ENCODE data around the gene ZSWIM3.

The ZSWIM3 gene

DNA sequence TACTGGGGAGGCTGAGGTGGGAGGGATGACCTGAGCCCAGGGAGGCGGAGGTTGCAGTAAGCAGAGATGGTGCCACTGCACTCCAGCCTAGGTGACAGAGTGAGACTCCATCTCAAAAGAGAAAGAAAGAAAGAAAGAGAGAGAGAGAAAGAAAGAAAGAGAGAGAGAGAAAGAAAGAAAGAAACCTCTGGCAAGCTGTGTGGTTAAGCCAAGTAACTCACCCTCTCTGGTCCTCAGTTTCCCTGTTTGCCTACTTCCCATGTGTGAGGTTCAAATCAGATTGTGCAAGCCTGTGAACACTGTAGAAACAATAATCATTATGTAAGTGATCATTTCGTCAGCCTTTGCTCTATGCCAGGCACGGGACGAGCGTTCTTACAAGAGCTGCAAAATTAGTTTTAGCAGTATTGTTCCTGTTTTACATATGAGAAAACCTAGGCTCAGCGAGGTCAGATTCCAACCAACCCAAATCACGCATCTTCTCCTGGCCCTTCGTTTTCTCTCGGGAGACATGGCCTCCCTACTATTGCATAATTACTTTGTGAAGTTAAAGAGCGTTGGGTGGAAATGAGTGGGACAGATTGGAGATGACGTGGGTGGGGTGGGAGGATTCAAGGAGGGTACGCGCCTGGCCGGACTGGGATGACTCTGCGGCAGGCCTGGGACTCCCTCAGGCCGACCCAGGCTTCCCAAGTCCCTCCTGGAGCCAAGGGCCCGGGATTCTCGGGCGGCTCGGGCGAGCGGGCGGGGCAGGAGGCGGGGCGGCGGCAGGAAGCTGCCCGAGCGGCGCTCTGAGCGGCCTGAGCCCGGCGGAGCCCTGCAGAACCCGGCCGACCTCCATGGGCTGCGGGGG is 24.2 kb upstream of the ZSWIM3 start, which contains the start of gene SNX21:
SNX21 (plus strand) TSS at position 770 of the 853 bp plus-strand sequence. CDS start 121 bp downstream, outside the sequence.
- DNase-seq (ENCODE audit: low spot score) = peak; percentile 94

DNA sequence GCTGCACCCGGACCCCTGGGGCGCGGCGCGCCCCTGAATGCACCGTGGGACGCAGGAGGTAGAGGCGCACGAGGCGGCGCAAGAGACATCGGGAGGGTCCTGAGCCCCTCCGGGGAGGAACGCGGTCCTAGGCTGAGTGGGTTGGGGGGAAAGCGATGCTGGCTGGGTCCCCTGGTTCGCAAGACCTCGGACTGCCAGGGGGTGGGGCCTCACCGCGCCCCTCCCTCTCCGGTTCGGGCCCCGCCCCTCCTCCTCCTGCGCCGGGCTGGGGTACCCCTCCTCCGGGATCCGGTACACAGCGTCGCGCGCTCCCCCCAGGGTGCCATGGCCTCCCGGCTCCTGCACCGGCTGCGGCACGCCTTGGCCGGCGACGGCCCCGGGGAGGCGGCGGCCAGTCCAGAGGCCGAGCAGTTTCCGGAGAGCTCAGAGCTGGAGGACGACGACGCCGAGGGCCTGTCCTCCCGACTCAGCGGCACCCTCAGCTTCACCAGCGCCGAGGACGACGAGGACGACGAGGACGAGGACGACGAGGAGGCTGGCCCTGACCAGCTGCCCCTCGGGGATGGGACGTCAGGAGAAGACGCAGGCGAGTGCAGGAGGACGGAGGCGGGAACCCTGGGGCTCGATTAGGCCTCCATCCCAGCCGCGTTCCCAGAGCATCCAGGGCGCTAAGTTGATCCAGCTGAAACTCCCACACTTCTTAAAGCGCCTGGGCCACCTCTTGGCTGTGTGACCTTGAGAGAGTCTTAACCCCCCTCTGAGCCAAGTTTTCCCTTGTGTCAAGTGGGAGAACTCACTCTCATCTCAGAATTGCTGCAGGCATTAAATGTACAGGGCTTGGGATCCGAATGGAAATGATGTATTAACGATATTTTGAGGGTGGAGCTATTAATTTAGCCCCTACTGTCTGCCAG is 23.3 kb upstream of the ZSWIM3 start:
- peak; percentile 92 for DNase-seq (ENCODE audit: low spot score)

DNA sequence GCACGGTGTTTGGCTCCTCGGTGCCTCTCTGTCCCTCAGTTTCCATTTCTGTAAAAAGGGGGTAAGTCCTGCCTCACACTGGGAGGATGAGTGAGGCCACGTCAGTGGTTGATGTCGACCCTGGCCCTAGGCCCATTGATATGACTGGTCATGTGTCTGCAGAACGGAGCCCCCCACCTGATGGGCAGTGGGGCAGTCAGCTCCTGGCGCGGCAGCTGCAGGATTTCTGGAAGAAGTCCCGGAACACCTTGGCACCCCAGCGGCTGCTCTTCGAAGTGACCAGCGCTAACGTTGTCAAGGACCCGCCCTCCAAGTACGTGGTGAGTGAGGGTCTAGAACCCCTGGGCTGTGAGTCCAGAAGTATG is 22.6 kb upstream of the ZSWIM3 start:
- no peak for DNase-seq (ENCODE audit: low spot score)

DNA sequence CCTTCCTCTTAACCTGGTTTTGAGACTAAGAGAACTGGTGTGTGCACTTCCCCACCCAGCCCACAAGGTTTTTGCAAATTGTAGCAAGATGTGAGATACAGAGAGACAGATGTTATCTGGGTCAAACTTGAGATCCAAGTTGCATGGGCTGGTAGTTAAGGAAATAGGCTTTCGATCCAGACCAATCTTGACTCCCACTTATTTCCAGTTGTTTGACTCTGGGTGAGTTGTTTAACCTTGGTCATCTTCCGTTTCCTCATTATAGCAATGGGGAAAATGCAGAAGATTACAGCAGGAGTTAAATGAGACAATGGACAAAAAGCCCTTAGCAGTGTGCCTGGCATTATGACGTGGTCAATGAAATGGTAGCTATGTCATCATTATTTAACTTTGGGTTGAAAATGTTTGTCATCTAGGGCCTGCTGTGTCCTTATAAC is 22.1 kb upstream of the ZSWIM3 start:
- no peak for DNase-seq (ENCODE audit: low spot score)

DNA sequence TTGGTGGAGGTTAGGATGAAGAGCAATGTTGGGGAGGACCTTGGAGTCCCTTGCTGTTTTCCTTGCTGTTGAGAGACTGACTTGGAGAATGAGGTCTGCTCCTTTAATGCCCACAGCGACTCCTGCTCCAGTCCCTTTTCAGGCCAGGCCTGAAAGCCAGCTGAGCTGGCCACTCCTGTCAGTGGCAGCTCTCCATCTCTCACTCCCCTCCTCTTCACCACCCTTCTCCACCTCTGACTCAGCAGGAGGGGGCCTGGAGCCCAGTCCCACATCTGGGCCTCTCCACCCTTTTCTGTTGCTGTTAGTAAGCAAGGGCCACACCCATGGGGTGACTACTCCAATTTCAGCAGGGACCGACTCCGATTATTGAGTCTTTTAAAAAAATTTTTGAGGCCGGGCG is 21.6 kb upstream of the ZSWIM3 start:
- DNase-seq (ENCODE audit: low spot score) = peak; percentile 93

DNA sequence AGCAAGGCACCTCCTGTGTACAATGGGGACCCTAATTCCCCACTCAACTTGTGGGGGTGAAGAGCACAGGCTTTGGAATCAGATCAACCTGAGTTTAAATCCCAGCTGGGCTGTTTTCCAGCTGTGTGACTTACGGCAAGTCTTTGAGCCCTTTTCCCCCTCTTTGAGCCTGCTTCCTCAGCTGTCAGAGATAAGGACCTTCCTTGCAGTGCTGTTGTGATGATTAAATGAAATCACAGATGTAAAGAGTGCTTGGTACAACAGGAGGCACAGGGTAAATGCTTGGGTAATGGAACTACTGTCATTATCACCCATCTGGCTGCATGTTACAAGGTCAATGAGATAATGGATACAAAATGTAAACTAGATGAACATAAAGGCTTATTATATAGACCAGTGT is 20.6 kb upstream of the ZSWIM3 start:
- DNase-seq (ENCODE audit: low spot score) = no peak

DNA sequence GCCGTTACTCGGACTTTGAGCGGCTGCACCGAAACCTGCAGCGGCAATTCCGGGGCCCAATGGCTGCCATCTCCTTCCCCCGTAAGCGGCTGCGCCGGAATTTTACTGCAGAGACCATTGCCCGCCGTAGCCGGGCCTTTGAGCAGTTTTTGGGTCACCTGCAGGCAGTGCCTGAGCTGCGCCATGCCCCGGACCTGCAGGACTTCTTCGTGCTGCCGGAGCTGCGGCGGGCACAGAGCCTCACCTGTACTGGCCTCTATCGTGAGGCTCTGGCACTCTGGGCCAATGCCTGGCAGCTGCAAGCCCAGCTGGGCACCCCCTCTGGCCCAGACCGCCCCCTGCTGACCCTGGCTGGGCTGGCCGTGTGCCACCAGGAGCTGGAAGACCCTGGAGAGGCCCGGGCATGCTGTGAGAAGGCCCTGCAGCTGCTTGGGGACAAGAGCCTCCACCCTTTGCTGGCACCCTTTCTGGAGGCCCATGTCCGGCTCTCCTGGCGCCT is 16.7 kb upstream of the ZSWIM3 start:
- no peak for DNase-seq (ENCODE audit: low spot score)

DNA sequence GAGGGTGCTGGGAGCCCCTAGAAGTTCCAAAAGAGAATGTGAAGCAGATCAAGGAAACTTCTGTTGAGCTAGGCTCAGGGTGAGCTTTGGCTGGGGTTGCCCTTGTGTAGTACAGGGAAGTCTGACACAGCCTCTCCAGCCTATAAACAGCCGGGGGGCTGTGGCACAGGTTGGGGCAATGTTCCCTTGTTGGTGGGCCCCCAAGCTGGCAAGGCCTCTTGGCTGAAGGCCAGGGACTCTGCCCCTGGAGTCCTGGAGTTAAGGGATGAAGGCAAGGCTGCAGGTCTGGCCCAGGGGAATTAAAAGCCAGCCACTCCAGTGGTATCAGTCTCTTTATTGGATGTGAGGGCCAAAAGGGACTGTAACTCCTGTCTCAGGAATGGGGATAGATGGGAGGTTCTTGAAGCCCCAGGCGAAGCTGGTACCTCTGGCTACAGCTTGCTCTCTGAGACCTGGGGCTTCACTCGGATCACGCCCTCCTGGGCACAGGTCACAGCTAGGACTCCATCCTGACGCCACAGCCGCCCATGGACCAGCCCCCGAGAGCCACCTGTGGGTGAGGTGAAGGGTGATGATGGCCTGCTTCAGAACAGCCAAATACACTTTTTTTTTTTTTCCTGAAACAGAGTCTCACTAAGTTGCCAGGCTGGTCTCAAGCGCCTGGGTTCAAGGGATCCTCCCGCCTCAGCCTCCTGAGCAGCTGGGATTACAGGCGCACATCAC is 15.8 kb upstream of the ZSWIM3 start:
- DNase-seq (ENCODE audit: low spot score) = no peak

DNA sequence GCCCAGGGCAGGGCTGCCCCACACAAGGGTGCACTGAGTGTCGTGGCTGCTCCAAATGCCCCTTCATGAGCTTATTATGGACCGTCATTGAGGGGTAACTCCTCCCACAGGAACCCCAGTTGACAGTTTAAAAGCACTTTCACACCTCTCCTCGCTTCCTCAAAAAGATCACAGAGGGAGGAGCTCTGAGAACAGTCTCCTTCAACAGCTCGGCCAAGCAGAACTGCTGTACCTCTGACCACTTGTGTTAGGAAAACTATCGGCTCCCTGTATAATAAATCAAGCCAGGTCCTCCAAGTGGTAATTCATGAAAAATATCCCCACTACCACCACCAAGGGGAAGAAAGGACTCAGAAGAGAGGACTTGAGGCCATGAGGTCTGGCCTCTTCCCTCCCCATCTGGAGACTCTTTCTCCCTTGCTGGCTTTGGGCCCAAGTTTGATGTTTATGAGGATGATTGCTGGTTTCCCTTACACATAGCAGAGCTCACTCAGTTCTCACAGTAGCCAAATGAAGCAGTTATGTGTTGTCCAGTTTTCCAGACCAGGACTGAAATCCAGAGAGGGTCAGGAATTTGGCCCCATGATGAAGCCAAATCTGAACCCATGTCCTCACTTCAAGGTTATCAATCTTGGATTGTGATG is 15.1 kb upstream of the ZSWIM3 start:
- DNase-seq (ENCODE audit: low spot score) = peak; percentile 61

DNA sequence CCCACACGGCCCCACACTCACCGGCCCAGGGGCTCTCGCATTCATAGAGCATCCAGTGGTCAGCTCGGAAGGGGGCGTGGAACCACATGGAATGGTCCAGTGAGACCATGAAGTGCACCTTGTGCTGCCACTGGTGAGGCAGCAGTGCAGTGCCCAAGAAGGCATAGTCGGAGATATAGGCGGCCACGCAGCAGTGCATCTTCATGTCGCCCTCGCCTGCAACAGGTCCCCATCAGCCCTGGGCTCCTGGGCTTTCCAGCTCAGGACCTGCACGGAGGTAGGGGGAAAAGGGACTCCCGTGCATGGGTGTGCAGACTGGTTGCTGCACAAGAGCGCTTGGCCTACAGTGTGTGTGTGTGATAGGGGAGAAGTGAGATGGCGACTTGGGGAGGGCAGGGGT is 13.9 kb upstream of the ZSWIM3 start:
- DNase-seq (ENCODE audit: low spot score) = no peak

DNA sequence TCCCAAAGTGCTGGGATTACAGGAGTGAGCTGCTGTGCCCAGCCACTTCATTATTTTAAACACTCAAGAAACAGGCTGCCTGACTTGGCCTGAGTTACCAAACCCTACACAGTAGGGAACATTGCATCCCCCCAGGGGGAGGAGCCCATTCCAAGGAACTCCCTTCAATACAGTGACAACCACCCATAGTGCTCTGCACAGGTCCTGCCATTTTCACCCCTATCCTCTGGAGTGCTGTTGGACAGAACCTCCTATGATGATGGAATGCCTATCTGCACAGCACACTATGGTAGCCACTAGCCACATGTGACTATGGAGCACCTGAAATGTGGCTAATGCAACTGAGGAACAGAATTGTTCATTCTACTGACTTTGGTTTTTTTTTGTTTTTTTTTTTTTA is 12.0 kb upstream of the ZSWIM3 start:
- no peak for DNase-seq (ENCODE audit: low spot score)

DNA sequence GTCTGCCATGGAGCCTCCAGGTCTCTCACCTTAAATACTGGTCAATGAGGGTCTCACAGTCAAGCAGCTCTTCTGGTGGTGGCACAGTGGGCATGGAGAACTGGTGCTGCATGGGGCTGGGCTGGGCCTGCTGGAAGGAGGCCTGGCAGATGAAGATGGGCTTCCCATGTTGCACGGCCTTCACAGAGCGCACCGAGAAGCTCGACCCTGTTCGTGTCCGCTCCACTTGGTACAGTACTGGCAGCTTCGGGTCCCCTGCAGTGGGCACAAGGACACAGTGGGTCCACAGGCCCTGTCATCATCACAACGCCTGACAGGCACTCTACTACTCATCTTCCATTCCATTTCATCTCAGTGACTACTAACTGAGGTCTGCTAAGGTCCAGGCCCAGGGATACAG is 9.0 kb upstream of the ZSWIM3 start:
- DNase-seq (ENCODE audit: low spot score) = no peak

DNA sequence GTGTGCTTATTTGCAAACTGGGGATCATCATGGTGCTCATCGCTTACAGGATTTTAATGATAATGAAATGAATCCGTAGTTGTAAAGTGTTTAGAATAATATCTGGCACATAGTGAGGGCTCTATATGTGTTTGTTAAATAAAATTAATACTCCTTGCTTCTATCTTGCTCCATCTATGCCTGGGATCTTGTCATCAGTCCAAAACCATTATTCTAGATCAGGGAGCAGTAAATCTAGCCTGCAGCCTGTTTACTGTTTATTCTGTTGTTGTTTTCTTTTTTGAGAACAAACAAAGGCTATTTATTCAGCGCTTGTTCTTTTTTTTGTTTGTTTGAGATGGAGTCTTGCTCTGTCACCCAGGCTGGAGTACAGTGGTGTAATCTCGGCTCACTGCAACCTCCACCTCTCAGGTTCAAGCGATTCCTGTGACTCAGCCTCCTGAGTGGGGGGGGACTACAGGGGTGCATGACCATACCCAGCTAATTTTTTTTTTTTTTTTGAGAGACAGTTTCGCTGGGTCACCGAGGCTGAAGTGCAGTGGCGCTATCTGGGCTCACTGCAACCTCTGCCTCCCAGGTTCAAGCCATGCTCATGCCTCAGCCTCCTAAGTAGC is 8.3 kb upstream of the ZSWIM3 start:
- DNase-seq (ENCODE audit: low spot score) = no peak

DNA sequence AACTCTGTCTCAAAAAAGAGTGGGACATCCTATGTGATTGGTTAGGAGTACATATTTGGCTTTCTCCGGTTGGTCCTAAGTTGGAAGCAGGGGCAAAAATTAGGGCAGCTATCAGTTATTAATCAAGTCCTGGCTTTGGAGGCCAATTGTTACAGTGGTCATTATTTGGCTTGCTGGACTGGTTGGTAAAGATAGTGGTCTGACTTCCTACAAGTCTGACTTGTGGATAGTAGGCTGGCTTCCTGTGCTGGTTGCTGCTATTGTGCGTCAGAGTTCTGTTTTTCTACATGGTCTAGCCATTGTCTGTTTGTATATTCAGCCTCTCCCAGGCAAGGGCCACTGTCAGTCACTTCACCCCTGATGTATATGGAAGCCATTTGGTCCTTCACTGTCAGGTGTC is 7.2 kb upstream of the ZSWIM3 start:
- DNase-seq (ENCODE audit: low spot score) = no peak

DNA sequence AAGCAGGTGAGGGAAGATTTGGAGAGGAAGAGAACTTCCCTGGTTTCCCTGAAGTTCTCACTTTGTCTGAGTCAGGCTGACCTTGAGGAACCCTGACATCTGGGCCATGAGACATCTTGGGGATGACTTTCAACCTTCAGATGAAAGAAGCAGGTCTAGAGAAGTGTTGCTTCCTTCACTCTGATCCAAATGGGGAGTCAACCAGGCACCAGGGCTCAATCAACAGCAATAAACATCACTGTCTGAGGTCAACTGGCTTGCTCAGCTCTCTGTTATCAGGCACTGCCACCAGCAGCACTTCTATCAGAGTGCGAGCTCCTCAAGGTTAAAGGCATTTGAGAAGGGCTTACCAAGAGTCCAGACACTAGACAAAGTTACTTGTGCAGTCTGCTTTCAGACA is 6.5 kb upstream of the ZSWIM3 start:
- no peak for DNase-seq (ENCODE audit: low spot score)

DNA sequence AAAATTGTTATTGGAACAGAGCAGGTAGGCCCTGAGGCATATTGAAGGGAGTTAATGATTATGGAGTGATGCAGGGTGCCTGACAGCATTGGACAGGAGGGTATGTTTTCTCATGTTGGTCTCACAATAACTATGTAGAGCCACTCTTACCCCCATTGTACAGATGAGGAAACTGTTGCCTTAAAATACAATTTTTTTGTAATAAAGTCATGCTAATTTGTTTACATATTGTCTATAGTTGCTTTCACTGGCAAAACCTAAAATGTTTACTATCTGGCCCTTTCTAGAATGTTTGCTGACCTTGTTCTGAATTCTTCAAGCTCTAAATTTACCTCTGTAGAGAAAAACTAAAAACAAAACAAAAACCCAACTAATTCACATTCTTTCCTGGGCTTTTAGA is 5.9 kb upstream of the ZSWIM3 start:
- no peak for DNase-seq (ENCODE audit: low spot score)

DNA sequence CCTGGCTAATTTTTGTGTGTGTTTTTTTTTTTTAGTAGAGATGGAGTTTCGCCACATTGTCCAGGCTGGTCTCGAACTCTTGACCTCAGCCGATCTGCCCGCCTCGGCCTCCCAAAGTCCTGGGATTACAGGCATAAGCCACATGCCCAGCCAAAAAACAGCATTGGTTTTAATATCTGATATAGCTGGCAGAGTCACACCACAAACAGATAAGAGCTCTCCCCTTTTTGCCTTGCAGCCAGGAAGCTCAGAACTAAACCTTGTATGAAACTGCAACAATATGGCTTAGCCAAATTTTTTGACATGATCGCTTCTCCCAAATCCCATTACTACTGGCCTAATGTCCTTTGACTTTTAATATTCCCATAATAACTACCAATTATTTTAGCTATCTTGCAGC is 5.1 kb upstream of the ZSWIM3 start:
- DNase-seq (ENCODE audit: low spot score) = no peak

DNA sequence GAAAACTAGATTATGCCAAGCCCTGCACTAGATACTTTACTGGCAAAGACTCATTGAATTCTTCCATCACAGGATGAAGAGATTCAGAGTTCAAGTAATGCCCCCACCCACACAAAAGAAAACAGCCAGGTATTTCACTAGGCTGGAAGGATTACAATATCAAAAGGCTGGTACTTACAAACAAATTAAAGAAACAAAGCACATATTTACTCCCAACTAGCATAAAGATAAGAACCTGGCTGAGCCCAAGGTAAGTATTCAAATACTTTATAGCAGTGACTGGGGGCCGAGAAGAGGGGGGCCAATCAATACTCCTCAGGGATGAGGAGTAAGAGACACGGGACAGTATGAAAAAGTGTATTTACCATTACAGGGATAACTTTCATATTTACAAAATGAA is 3.9 kb upstream of the ZSWIM3 start:
- no peak for DNase-seq (ENCODE audit: low spot score)

DNA sequence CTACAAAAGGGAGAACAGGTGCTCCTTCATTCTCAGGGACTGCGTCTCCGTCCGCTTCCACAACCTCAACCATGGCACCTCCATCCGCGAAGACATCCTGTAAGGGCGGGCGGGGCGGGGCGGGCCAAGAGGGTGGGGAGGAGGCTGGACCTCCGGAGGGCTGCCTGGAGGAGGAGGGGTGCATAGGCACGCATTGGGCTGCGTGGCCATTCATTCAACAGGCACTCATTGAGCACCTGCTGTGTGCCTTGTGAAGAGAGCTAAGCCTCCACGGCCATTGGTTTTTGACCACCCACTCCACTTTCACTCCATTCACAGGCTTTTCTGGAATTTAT is 435 bp downstream of the ZSWIM3 start:
- no peak for DNase-seq (ENCODE audit: low spot score)

DNA sequence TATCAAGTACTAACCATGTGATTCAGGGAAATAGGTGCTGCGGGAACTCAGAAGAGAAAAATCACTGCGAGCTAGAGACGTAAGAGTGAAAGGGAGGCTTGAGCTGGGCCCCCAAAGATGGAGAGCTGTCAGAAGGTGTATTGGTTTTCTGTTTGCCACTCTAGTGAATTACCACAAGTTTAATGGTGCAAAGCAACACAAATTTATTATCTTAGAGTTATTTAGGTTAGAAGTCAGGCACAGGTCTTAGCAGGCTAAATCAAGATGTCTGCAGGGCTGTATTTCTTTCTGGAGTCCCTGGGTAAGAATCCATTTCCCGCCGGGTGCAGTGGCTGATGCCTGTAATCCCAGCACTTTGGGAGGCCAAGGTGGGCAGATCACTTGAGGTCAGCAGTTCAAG is 2.5 kb downstream of the ZSWIM3 start:
- no peak for DNase-seq (ENCODE audit: low spot score)

DNA sequence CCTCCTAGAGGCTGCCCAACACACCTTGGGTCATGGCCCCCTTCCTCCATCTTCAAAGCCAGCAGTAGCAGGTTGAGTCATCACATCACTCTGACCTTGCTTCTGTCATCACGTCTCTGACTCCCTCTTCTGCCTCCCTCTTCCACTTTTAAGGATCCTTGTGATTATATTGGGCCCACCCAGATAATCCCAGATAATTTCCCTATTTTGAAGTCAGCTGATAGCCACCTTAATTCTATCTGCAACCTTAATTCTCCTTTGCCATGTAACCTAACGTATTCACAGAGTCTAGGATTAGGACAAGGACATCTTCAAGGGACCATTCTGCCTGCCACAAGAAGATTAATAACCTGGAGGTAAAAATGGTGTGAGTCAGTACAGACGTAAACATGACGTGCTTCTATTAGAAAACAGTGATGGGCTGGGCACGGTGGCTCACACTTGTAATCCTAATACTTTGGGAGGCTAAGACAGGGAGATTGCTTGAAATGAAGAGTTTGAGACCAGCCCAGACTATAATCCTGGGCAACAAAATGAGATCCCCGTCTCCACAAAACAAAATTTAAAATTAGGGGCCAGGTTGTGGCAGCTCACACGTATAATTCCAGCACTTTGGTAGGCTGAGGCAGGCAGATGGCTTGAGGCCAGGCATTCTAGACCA is 3.3 kb downstream of the ZSWIM3 start:
- no peak for DNase-seq (ENCODE audit: low spot score)

Measured in GM03348 (cell line).